GM12872 (cell line): ENCODE results near the gene CYTIP.

ENCODE experiments used
- CTCF ChIP-seq: IDR thresholded peaks from 3 replicates; pipeline ENCODE4 v1.5.1; 2011; ENCODE audit warnings: low read depth, mild to moderate bottlenecking, low read length, moderate library complexity; ENCODE audit not compliant: insufficient read depth

CYTIP gene

GRCh38 chr2:157443795-157444640 lies at the start of gene CYTIP:
Gene CYTIP, minus strand, starts transcription at chr2:157444089. Its CDS starts 69 bp downstream, at chr2:157444020.
- no peak for TF ChIP-seq CTCF

GRCh38 chr2:157492189-157492773 lies 48.4 kb upstream of the CYTIP start:
- TF ChIP-seq CTCF = peak; percentile 84

GRCh38 chr2:157489983-157490382 lies 46.1 kb upstream of the CYTIP start:
- no peak for TF ChIP-seq CTCF

GRCh38 chr2:157488877-157489276 lies 45.0 kb upstream of the CYTIP start:
- TF ChIP-seq CTCF = no peak

- TF ChIP-seq CTCF = no peak
These were observed 43.9 kb upstream of the CYTIP start for GRCh38 chr2:157487747-157488146.

- no peak for TF ChIP-seq CTCF
These were observed 43.4 kb upstream of the CYTIP start for GRCh38 chr2:157487271-157487610.

GRCh38 chr2:157486596-157487270 lies 42.8 kb upstream of the CYTIP start:
- TF ChIP-seq CTCF = no peak
